SK-N-SH (cell line): ENCODE measurements around the gene CMC4.

Experiments
- EZH2phosphoT487 ChIP-seq: fragments of 200-600 bp; sonication (generic); IDR thresholded peaks from 2 replicates; pipeline ENCODE4 v1.6.1; 2017; ENCODE audit warnings: low read depth, mixed run types, mild to moderate bottlenecking, antibody characterized with exemption, moderate library complexity, borderline replicate concordance
- POLR2AphosphoS5 ChIP-seq: IDR thresholded peaks from 2 replicates; pipeline ENCODE4 v1.6.1; 2012; ENCODE audit warnings: low read depth, low read length
- SMC3 ChIP-seq: IDR thresholded peaks from 2 replicates; pipeline ENCODE4 v1.6.1; 2012; ENCODE audit warnings: low read depth, low read length, improper control_type of control experiment
- TAF1 ChIP-seq: IDR thresholded peaks from 2 replicates; pipeline ENCODE4 v1.6.1; 2012; ENCODE audit warnings: low read depth, mild to moderate bottlenecking, low read length, moderate library complexity, borderline replicate concordance
- TF ChIP-seq, protein P1 (sequence below): fragments of 200-600 bp; sonication (generic); IDR thresholded peaks from 2 replicates; pipeline ENCODE4 v1.6.1; 2017; ENCODE audit warnings: antibody characterized with exemption, mild to moderate bottlenecking, moderate library complexity
- TF ChIP-seq, protein P2 (sequence below): IDR thresholded peaks from 2 replicates; pipeline ENCODE4 v1.4.0; 2012; ENCODE audit warnings: low read depth

DNA sequence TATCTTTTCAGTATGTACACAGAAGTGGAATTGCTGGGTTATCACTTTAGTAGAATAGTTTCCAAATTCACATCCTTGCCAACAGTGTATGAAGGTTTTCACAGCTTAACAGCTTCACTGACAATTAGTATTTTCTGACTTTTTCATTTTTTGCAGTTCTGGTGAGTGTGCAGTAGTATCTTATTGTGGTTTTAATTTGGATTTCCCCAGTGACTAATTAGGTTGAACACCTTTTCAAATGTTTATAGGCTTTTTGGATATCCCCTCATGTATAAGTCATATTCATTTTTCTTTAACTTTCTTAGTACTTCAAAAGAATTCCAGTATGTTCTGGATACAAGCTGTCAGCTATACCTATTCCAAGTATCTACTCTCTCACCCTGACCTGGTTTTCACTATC, 37.5 kb upstream of the CMC4 start:
- TF ChIP-seq, protein P1, sequence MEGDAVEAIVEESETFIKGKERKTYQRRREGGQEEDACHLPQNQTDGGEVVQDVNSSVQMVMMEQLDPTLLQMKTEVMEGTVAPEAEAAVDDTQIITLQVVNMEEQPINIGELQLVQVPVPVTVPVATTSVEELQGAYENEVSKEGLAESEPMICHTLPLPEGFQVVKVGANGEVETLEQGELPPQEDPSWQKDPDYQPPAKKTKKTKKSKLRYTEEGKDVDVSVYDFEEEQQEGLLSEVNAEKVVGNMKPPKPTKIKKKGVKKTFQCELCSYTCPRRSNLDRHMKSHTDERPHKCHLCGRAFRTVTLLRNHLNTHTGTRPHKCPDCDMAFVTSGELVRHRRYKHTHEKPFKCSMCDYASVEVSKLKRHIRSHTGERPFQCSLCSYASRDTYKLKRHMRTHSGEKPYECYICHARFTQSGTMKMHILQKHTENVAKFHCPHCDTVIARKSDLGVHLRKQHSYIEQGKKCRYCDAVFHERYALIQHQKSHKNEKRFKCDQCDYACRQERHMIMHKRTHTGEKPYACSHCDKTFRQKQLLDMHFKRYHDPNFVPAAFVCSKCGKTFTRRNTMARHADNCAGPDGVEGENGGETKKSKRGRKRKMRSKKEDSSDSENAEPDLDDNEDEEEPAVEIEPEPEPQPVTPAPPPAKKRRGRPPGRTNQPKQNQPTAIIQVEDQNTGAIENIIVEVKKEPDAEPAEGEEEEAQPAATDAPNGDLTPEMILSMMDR = no peak
- TF ChIP-seq, protein P2, sequence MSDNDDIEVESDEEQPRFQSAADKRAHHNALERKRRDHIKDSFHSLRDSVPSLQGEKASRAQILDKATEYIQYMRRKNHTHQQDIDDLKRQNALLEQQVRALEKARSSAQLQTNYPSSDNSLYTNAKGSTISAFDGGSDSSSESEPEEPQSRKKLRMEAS = no peak
- TF ChIP-seq TAF1 = no peak
- TF ChIP-seq EZH2phosphoT487 = no peak
- no peak for TF ChIP-seq POLR2AphosphoS5
- no peak for TF ChIP-seq SMC3
